Cardiac muscle cell (in vitro differentiated cells and primary cell): ENCODE measurements around the gene FAM168A. TPM values are rescaled to one million over a fixed set of nuclear protein-coding genes. Genes with fewer than 3 reads are reported as not detected.

Source experiments
- DNase-seq, 2 donors: peaks; one replicate each; pipeline versions ENCODE4 v3.0.0 to v3.0.0-alpha.2; 2010 to 2017; ENCODE audit warnings: low read depth in 1 of 2, low spot score in 1 of 2
- H3K27ac ChIP-seq: fragments of 200-600 bp; sonication (generic); 2 replicates; pipeline ENCODE4 v1.5.1; 2016
- H3K27me3 ChIP-seq: fragments of 200-600 bp; sonication (generic); 2 replicates; pipeline ENCODE4 v1.6.0; 2016; ENCODE audit warnings: control low read depth
- H3K36me3 ChIP-seq: fragments of 200-600 bp; sonication (generic); 2 replicates; pipeline ENCODE4 v1.5.1; 2016; ENCODE audit warnings: control low read depth
- H3K4me1 ChIP-seq: fragments of 200-600 bp; sonication (generic); 2 replicates; pipeline ENCODE4 v1.8.1; 2017; ENCODE audit warnings: low read depth, mild to moderate bottlenecking, mixed run types
- H3K4me3 ChIP-seq: fragments of 200-600 bp; sonication (generic); 2 replicates; pipeline ENCODE4 v1.5.1; 2016; ENCODE audit warnings: mild to moderate bottlenecking
- H3K9me3 ChIP-seq: fragments of 200-600 bp; sonication (generic); 2 replicates; pipeline ENCODE4 v1.5.1; 2017; ENCODE audit warnings: low read depth, mild to moderate bottlenecking, control low read depth
- CTCF ChIP-seq: IDR thresholded peaks from 2 replicates; pipeline ENCODE4 v1.5.1; 2012; ENCODE audit warnings: low read depth, mild to moderate bottlenecking, low read length
- polyA plus RNA-seq: library from polyadenylated mRNA; unstranded; fragments of >200 nt; fragmentation: Nextera tagmentation; extraction: Ambion mirVana; gene quantifications from 2 replicates; pipeline ENCODE4 v1.2.1, GENCODE V29; 2016
- total RNA-seq: library from RNA; depleted of rRNA; stranded (reverse); fragments of >200 nt; gene quantifications from 2 replicates; pipeline ENCODE4 v1.2.3, GENCODE V29; 2016

FAM168A gene
- total and polyA plus RNA-seq, 2 experiments from 2014 or later = 9.7 to 32.4 TPM

DNA sequence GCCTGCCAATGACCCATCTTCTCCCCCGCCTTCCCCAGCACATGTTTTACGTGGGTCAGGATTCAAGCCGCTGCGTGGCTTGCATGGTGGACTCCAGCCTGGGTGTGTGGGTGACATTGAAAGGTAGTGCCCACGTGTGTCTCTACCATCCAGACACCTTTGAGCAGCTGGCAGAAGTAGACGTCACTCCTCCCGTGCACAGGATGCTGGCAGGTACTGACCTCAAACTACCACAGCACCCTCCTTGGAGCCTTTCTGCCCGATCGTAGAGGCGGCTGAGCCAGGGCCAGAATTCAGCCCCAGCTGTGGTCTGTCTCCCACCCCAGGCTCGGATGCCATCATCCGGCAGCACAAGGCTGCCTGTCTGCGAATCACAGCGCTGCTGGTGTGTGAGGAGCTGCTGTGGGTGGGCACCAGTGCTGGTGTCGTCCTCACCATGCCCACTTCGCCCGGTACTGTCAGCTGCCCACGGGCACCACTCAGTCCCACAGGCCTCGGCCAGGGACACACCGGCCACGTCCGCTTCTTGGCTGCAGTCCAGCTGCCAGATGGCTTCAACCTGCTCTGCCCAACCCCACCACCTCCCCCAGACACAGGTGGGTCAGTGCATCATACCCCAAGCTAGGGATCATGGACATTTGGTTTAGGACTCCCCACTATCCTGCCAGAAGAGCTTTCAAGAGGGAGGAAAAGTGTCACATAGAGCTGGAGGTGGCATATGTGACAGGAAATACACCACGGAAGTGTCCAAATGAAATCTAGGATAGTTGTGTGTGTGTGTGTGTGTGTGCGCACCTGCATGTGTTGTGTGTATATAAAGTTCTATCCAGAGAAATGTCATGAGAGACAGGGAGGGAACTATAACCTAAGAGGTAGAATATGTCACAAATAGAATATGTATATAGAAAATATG, 232.3 kb downstream of the FAM168A start:
- Histone ChIP-seq H3K36me3 (peaks cover 41% of the 10 kb centered on the region), H3K27me3 (no peaks in the 10 kb centered on the region), H3K4me1 (no peaks in the 10 kb centered on the region), H3K4me3 (no peak overlapping the region), H3K9me3 (no peaks in the 10 kb centered on the region), H3K27ac (no peak overlapping the region)
- no peak for TF ChIP-seq CTCF
- no peak for DNase-seq

- no peak for DNase-seq
- H3K36me3 ChIP-seq = peaks cover 53% of the 10 kb centered on the region
- H3K27ac ChIP-seq = no peak overlapping the region
These were observed 234.8 kb downstream of the FAM168A start for GRCh38 chr11:73363147-73363546.

DNA sequence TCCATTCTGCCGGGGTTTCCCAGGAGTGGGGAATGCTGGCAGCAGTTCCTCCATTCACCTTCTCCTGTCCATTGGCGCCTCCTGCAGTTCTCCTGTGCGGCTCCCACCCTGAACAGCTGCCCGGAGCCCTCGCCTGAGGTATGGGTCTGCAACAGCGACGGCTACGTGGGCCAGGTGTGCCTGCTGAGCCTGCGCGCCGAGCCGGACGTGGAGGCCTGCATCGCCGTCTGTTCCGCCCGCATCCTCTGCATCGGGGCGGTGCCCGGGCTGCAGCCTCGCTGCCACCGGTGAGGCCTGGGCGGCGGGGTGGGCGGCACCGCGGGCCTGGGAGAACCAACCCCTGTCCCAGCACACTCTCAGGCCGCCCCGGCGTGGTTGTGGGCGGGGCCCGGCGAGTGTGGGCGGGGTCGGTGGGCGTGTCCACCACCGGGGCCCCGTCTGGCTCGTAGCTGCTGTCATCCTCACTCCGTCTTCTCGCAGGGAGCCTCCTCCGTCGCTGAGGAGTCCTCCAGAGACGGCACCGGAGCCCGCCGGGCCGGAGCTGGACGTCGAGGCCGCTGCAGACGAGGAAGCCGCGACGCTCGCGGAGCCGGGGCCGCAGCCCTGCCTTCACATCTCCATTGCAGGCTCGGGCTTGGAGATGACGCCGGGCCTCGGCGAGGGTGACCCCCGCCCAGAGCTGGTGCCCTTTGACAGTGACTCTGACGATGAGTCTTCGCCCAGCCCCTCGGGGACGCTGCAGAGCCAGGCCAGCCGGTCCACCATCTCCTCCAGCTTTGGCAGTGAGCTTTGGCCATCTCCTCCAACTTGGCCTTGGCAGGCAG, 235.7 kb downstream of the FAM168A start:
- TF ChIP-seq CTCF = no peak
- Histone ChIP-seq H3K27ac (no peak overlapping the region), H3K9me3 (no peaks in the 10 kb centered on the region), H3K4me1 (no peaks in the 10 kb centered on the region), H3K4me3 (no peak overlapping the region), H3K27me3 (no peaks in the 10 kb centered on the region), H3K36me3 (peaks cover 53% of the 10 kb centered on the region)
- DNase-seq = no peak

More at GRCh38 chr11:73363147-73363546, 234.8 kb downstream of the FAM168A start:
- TF ChIP-seq CTCF = no peak
- Histone ChIP-seq H3K4me3 (no peak overlapping the region), H3K27me3 (no peaks in the 10 kb centered on the region), H3K9me3 (no peaks in the 10 kb centered on the region), H3K4me1 (no peaks in the 10 kb centered on the region)

DNA sequence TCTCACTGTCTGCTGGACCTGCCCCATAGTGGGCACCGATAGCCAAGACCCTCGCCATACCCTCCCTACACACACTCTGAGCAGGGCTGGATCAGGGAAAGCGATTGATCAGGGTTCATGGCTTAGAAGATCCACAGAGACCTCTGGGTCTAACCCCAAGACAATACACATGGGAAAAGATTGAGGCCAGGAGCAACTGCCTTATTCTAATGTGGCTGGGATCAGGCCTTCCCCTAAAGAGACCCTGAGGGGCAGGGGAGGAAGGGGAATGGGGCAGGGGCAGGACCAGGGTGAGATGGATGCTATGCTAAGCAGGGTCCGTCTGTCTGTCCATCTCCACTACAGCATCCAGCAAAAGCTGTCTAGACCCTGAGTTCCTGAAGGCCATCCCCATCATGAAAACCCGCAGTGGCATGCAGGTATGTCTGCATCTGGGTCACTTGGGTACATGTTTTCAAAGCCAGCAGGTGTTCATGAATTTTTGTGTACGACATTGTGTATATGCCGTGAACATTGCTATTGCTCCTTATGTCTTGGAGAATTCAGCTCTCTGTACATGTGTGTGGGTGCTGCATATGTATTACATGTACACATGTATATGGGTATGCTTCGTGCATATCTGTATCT, 237.1 kb downstream of the FAM168A start:
- no peak for DNase-seq
- Histone ChIP-seq H3K27me3 (no peaks in the 10 kb centered on the region), H3K4me1 (no peaks in the 10 kb centered on the region), H3K9me3 (no peaks in the 10 kb centered on the region), H3K36me3 (peaks cover 55% of the 10 kb centered on the region), H3K4me3 (no peak overlapping the region), H3K27ac (no peak overlapping the region)
- TF ChIP-seq CTCF = no peak

DNA sequence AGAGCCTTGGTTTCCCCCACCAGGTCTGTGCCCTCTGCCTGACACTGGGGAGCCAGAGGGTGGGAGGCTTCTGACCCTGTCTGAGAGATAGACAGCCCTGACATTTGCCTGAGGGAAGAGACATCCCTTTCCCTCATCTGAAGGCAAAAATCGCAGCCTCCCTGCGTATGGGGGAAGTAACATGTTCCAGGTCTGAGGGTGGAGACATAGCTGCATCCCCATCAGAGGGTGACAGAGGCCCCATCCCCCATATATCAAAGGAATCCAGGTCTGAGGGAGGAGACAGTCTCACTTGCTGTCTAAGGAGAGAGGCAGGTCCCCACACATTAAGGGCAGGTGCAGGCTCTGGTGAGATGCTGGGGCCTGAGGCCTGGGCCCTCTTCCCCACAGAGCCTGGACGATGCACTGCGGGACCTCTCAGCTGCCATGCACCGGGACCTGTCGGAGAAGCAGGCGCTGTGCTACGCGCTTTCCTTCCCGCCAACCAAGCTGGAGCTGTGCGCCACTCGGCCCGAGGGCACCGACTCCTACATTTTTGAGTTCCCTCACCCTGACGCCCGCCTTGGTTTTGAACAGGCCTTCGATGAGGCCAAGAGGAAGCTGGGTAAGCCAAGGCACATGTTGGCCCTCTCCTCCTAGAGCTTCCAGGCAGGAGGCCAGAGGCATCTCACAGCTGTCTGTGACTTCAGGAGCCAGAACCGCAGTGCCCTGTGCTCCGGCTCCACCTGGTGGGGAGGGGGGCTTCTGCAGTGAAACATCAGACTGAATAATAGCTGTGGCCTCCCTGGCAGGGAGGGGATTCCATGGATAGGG, 237.8 kb downstream of the FAM168A start:
- Histone ChIP-seq H3K36me3 (peaks cover 50% of the 10 kb centered on the region), H3K4me1 (no peaks in the 10 kb centered on the region), H3K27ac (no peak overlapping the region), H3K4me3 (no peak overlapping the region), H3K9me3 (no peaks in the 10 kb centered on the region), H3K27me3 (no peaks in the 10 kb centered on the region)
- peak; percentile 39 for TF ChIP-seq CTCF
- DNase-seq = peak; percentile 55 to 57
